CD4-positive, alpha-beta T cell treated with Interleukin-12 subunit alpha and Interleukin-12 subunit beta, for 1 hour (primary cell): ENCODE measurements around the gene METAP1.
A peak's percentile ranks its signal among the peaks of the same experiment; 100 is the strongest.
"Not testable (repeated sequence)": the region's sequence is repeated elsewhere in the genome, so short reads cannot be mapped to it uniquely, and the experiment has no call there.

Experiments used
- DNase-seq: peaks from one replicate; pipeline ENCODE4 v3.0.0-alpha.2; 2020

Gene METAP1

GRCh38 chr4:98995183-98996055, at the start of gene METAP1:
TSS of gene METAP1 (plus strand) at chr4:98995721. CDS start at chr4:98995754, 33 bp downstream.
- peak; percentile 97 for DNase-seq

GRCh38 chr4:98946359-98946758, 49.2 kb upstream of the METAP1 start:
- DNase-seq: no peak

GRCh38 chr4:98950925-98951324, 44.6 kb upstream of the METAP1 start:
- no peak for DNase-seq

GRCh38 chr4:98951710-98952109, 43.8 kb upstream of the METAP1 start:
- no peak for DNase-seq

- no peak for DNase-seq
Measured at GRCh38 chr4:98955229-98955628, 40.3 kb upstream of the METAP1 start.

- DNase-seq: no peak
Measured at GRCh38 chr4:98958065-98958464, 37.5 kb upstream of the METAP1 start.

- no peak for DNase-seq
Measured at GRCh38 chr4:98959411-98959810, 36.1 kb upstream of the METAP1 start.

GRCh38 chr4:98961770-98962169, 33.8 kb upstream of the METAP1 start:
- no peak for DNase-seq

GRCh38 chr4:98963538-98964433, 31.7 kb upstream of the METAP1 start:
- no peak for DNase-seq

- DNase-seq: no peak
Measured at GRCh38 chr4:98966926-98967325, 28.6 kb upstream of the METAP1 start.

GRCh38 chr4:98967786-98968329, 27.7 kb upstream of the METAP1 start:
- no peak for DNase-seq

- no peak for DNase-seq
Measured at GRCh38 chr4:98969878-98970785, 25.4 kb upstream of the METAP1 start.

GRCh38 chr4:98976716-98977115, 18.8 kb upstream of the METAP1 start:
- DNase-seq: no peak

- no peak for DNase-seq
Measured at GRCh38 chr4:98977557-98977956, 18.0 kb upstream of the METAP1 start.

GRCh38 chr4:98987720-98988119, 7.8 kb upstream of the METAP1 start:
- DNase-seq: no peak

GRCh38 chr4:98992835-98993234, 2.7 kb upstream of the METAP1 start:
- not testable (repeated sequence) for DNase-seq

- DNase-seq: no peak
Measured at GRCh38 chr4:98993419-98994071, 2.0 kb upstream of the METAP1 start.

- no peak for DNase-seq
Measured at GRCh38 chr4:98994474-98995182, 893 bp upstream of the METAP1 start.

GRCh38 chr4:98996056-98996764, 689 bp downstream of the METAP1 start:
- DNase-seq: no peak

GRCh38 chr4:98996765-98997068, 1.2 kb downstream of the METAP1 start:
- no peak for DNase-seq

- DNase-seq: no peak
Measured at GRCh38 chr4:98997166-98997565, 1.6 kb downstream of the METAP1 start.
